Spleen (tissue), 11 donors: ENCODE measurements around the gene HPSE2. TPM values are rescaled to one million over a fixed set of nuclear protein-coding genes. Genes with fewer than 3 reads are reported as not detected.

Experiments
- DNase-seq: peaks from one replicate; pipeline ENCODE4 v3.0.0-alpha.2; 2020
- H3K27ac ChIP-seq, 8 donors: fragments of 200-600 bp; sonication (generic) in 7 of 8; 1 replicate in 4 of 8; 2 replicates in 4 of 8; pipeline versions ENCODE4 v1.5.0 to v1.8.0; 2016 to 2021; ENCODE audit warnings: inconsistent platforms in 4 of 8, mild to moderate bottlenecking in 4 of 8, moderate library complexity in 1 of 8
- H3K27me3 ChIP-seq, 7 donors: fragments of 200-600 bp; sonication (generic) in 6 of 7; replicated peaks in 1 of 7; 1 replicate in 4 of 7; 2 replicates in 3 of 7; pipeline versions ENCODE4 v1.5.0 to v1.8.0; 2016 to 2021; ENCODE audit warnings: inconsistent platforms in 3 of 7, mild to moderate bottlenecking in 1 of 7
- H3K36me3 ChIP-seq, 6 donors: fragments of 200-600 bp; sonication (generic) in 5 of 6; 1 replicate in 4 of 6; 2 replicates in 2 of 6; pipeline versions ENCODE4 v1.5.0 to v1.8.0; 2016 to 2021; ENCODE audit warnings: inconsistent platforms in 2 of 6
- H3K4me1 ChIP-seq, 6 donors: fragments of 200-600 bp; sonication (generic) in 5 of 6; 1 replicate in 3 of 6; 2 replicates in 3 of 6; pipeline versions ENCODE4 v1.5.0 to v1.8.0; 2016 to 2021; ENCODE audit warnings: inconsistent platforms in 3 of 6
- H3K4me3 ChIP-seq, 8 donors: fragments of 200-600 bp; sonication (generic) in 7 of 8; 1 replicate in 4 of 8; 2 replicates in 4 of 8; pipeline versions ENCODE4 v1.5.0 to v1.8.0; 2016 to 2021; ENCODE audit warnings: inconsistent platforms in 4 of 8, mild to moderate bottlenecking in 4 of 8, moderate library complexity in 2 of 8
- H3K9me3 ChIP-seq, 8 donors: fragments of 200-600 bp; sonication (generic) in 7 of 8; 1 replicate in 4 of 8; 2 replicates in 4 of 8; pipeline versions ENCODE4 v1.5.0 to v1.8.0; 2016 to 2021; ENCODE audit warnings: inconsistent platforms in 4 of 8
- POLR2A ChIP-seq, 3 donors: fragments of 450-650 bp; IDR thresholded peaks; one replicate each; pipeline ENCODE4 v1.5.1; 2017; ENCODE audit warnings: antibody characterized with exemption in 3 of 3, mild to moderate bottlenecking in 1 of 3
- POLR2AphosphoS5 ChIP-seq, 3 donors: sonication (generic); formaldehyde crosslinking; IDR thresholded peaks; one replicate each; pipeline ENCODE4 v1.5.1; 2017; ENCODE audit warnings: antibody characterized with exemption in 3 of 3
- WGBS, 5 donors: extraction: QIAGEN DNeasy Blood & Tissue Kit in 3 of 5; methylation state at CpG; one replicate each; pipeline versions ENCODE4 v1.1.5 to v1.1.7; 2013 to 2018; 5-methylcytosine and 5-hydroxymethylcytosine counted together
- intact Hi-C: fragments of 100-400 bp; cut with DNase I; formaldehyde crosslinking; loops from one replicate; pipeline ENCODE4 v1.15.0; 2023; ENCODE audit warnings: low total_unique reads
- polyA plus RNA-seq, 3 donors: library from polyadenylated mRNA; stranded (reverse); fragments of 200-250 nt; gene quantifications; one replicate each; pipeline ENCODE4 v1.2.1, GENCODE V29; 2013
- total RNA-seq, 7 donors: library from RNA; depleted of rRNA in 3 of 7; stranded (reverse); fragments of >200 nt in 3 of 7; fragmentation: NEBNext Ultra II Directional in 4 of 7; extraction: Animal tissue kit (Norgen Biotek cat#: 25700) in 4 of 7; gene quantifications; one replicate each; pipeline versions ENCODE4 v1.1.0 to v1.2.1, GENCODE V29; 2016 to 2021
- TF ChIP-seq, protein P1 (sequence below), 11 experiments: fragments of 200-600 bp in 7 of 11; fragments of 450-650 bp in 4 of 11; sonication (generic) in 4 of 11; IDR thresholded peaks in 8 of 11; conservative IDR thresholded peaks in 3 of 11; 1 replicate in 7 of 11; 2 replicates in 4 of 11; pipeline versions ENCODE4 v1.4.0 to v1.8.0; 2016 to 2021; ENCODE audit warnings: antibody characterized with exemption in 11 of 11, inconsistent platforms in 4 of 11, mild to moderate bottlenecking in 1 of 11
- donor health status: healthy with polysubstance abuse.
- donor health status: DM: no; HTN: no; CAD: no; lungs with moderate emphysema.
- donor health status: DM: no; HTN: no; CAD: no.
- donor health status: Bipolar disorder and iron deficiency.
- donor health status: healthy.
- donor health status: DM: no; HTN: no; CAD: no.
- donor health status: DM: yes; HTN: yes; CAD: no.

Gene HPSE2
- total and polyA plus RNA-seq, 10 donors: 0.02 to 0.64 (median 0.03) TPM; not detected in 5

DNA sequence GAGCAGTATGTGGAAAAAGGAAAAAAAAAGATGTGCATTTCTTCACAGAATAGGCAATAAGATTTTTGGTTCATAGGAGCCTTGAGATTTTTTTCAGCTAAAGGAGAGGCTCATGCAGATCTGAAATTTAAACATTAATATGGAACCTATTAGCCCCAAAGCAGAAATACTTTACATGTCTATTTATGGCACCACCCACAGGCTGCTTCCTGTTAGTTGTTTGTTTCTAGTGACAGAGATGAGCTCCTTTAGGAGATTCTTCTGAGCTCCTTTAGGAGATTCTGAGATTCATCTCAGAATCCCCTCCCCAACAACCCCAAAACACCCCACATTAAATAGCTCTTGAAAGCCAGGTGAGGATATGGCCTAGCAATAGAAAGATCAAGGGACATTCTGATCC is 761.0 kb downstream of the HPSE2 start:
- Histone ChIP-seq H3K27me3 (no peaks in the 10 kb centered on the region), H3K4me1 (peaks cover 0 to 14% (median 4%) of the 10 kb centered on the region in 6 donors), H3K9me3 (no peaks in the 10 kb centered on the region), H3K27ac (no peak overlapping the region), H3K4me3 (no peak overlapping the region), H3K36me3 (no peaks in the 10 kb centered on the region)
- DNase-seq: no peak
- TF ChIP-seq POLR2A (IDR thresholded peaks at IDR 0.05): no peak
- TF ChIP-seq, protein P1, sequence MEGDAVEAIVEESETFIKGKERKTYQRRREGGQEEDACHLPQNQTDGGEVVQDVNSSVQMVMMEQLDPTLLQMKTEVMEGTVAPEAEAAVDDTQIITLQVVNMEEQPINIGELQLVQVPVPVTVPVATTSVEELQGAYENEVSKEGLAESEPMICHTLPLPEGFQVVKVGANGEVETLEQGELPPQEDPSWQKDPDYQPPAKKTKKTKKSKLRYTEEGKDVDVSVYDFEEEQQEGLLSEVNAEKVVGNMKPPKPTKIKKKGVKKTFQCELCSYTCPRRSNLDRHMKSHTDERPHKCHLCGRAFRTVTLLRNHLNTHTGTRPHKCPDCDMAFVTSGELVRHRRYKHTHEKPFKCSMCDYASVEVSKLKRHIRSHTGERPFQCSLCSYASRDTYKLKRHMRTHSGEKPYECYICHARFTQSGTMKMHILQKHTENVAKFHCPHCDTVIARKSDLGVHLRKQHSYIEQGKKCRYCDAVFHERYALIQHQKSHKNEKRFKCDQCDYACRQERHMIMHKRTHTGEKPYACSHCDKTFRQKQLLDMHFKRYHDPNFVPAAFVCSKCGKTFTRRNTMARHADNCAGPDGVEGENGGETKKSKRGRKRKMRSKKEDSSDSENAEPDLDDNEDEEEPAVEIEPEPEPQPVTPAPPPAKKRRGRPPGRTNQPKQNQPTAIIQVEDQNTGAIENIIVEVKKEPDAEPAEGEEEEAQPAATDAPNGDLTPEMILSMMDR (IDR thresholded peaks at IDR 0.05 in 8 of 11, conservative IDR thresholded peaks at IDR 0.05 in 3 of 11): no peak
- TF ChIP-seq POLR2AphosphoS5 (IDR thresholded peaks at IDR 0.05): no peak
- intact Hi-C loops: no loop called here

DNA sequence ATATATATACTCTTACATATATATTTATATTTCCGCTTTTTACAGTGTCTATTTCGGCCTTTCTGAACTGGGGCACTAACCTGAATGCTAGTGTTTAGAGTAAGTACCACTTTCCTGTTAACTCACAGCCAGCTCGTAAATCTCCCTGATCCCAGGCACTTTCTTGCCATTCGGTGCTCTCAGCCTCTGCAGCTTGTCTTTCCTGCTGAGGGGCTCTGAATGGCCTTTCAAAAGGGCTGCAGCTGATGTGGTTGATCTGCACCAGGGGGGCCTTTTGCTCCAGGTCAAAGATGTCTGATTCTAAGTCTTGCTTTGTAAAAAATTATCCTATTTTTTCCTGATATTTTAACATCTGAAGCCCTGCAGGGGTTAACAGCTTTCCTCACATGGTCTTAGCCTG is 763.5 kb downstream of the HPSE2 start:
- no peak for DNase-seq
- 27 to 40% (median 34%) methylated on average over 4 of the region's 4 CpGs for WGBS, 5 donors
- intact Hi-C loops: no loop called here
- Histone ChIP-seq H3K4me1 (peaks cover 6 to 37% (median 20%) of the 10 kb centered on the region in 6 donors), H3K4me3 (no peak overlapping the region), H3K27ac (no peak overlapping the region), H3K36me3 (no peaks in the 10 kb centered on the region), H3K27me3 (peaks cover 0 to 12% (median 0%) of the 10 kb centered on the region in 7 donors), H3K9me3 (no peaks in the 10 kb centered on the region)
- TF ChIP-seq POLR2A (IDR thresholded peaks at IDR 0.05) (no peak), POLR2AphosphoS5 (IDR thresholded peaks at IDR 0.05) (no peak)
- TF ChIP-seq, protein P1 (IDR thresholded peaks at IDR 0.05 in 8 of 11, conservative IDR thresholded peaks at IDR 0.05 in 3 of 11): no peak

DNA sequence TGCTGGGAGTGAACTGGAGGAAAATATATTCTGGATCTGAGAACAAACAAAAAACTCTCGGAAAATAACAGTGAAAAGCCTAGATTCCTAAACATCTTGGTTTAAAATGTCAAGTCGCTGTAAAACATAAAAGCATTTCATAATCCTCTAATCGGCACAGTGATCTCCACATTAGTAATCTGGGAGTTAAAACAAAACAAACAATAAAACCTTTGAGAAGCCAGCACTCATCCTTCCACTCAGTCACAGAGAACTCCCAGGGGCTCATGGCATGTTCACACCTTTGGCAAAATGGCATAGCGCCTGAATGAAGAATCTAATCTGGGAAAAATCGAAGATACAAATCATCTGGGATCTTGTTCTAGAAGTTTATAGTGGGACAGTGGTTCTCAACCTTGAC is 764.8 kb downstream of the HPSE2 start:
- H3K36me3 ChIP-seq: no peaks in the 10 kb centered on the region
- H3K4me3 ChIP-seq: no peak overlapping the region
- no peaks in the 10 kb centered on the region for H3K9me3 ChIP-seq
- no peak overlapping the region for H3K27ac ChIP-seq
- TF ChIP-seq, protein P1 (IDR thresholded peaks at IDR 0.05 in 8 of 11, conservative IDR thresholded peaks at IDR 0.05 in 3 of 11): no peak
- TF ChIP-seq POLR2AphosphoS5 (IDR thresholded peaks at IDR 0.05): no peak
- TF ChIP-seq POLR2A (IDR thresholded peaks at IDR 0.05): no peak
- no peak for DNase-seq
- WGBS, 5 donors: 89 to 95% (median 93%) methylated on average over 5 of the region's 5 CpGs
- peaks cover 0 to 25% (median 5%) of the 10 kb centered on the region in 7 donors for H3K27me3 ChIP-seq
- peaks cover 6 to 38% (median 21%) of the 10 kb centered on the region in 6 donors for H3K4me1 ChIP-seq
- intact Hi-C loops: no loop called here

DNA sequence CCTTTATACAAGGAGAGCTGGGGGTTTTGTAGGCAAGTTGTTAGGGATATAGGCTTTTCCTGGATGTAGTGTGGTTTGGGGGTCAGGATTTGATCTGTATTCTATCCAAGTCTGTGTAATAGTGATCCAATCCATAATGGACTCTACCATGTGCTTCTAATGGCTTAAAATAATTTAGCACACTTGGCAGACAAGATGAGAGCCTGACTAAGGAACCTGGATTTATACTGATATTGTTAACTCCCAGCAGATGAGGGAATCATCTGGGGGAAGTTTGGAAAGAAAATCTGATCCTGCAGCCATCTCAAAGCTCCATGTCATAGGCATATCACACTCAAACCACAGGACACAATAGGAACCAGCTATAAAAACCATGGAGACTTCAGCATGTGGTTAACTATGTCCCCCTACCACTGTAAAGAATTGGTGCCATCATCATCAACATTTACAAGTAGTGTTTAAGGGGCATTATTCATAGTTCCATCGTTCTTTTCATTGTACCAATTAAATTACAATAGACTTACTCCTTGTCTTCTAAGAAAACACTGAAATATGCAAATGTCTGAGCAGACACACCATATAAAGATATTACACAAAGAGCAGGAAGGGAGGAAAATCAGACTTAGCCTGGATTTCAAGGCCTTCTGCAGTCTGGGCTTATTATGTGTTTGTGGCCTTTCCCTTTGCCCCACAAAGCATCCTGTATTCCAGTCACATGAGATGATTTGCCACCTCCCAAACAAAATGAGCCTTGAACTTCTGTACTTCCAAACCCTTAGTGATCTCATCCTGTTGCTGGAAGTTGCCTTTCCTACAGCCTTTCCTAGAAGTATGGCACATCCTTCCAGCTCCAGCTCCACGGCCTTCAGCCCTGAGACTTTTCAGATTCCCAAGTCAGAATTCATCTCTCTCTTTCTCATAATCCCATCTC is 766.4 kb downstream of the HPSE2 start:
- intact Hi-C loops: loop anchor here (5.0 kb wide), 1 partner anchor 198 kb away; no protein-coding TSS in a partner anchor
- 62 to 75% (median 65%) methylated on average over 2 of the region's 2 CpGs for WGBS, 5 donors

More for the DNA sequence above, 766.4 kb downstream of the HPSE2 start:
- H3K4me1 ChIP-seq: peaks cover 6 to 32% (median 20%) of the 10 kb centered on the region in 6 donors
- H3K4me3 ChIP-seq: no peak overlapping the region
- H3K9me3 ChIP-seq: no peaks in the 10 kb centered on the region
- TF ChIP-seq POLR2A (IDR thresholded peaks at IDR 0.05) (no peak), POLR2AphosphoS5 (IDR thresholded peaks at IDR 0.05) (peak in 1 of 3 donors; percentile 68)
- TF ChIP-seq, protein P1 (IDR thresholded peaks at IDR 0.05 in 8 of 11, conservative IDR thresholded peaks at IDR 0.05 in 3 of 11): no peak
- H3K27me3 ChIP-seq: peaks cover 0 to 40% (median 5%) of the 10 kb centered on the region in 7 donors
- H3K36me3 ChIP-seq: no peaks in the 10 kb centered on the region
- DNase-seq: no peak
- no peak overlapping the region for H3K27ac ChIP-seq
